A549 treated with RU486 at 1 μM for 4 hours (cell line): ENCODE data around the gene KDM1A. TPM values are rescaled to one million over a fixed set of nuclear protein-coding genes. Genes with fewer than 3 reads are reported as not detected.

ENCODE experiments used
- total RNA-seq: library from RNA; stranded (reverse); fragments of 200-300 nt; extraction: Qiagen RNA extraction; gene quantifications from 5 replicates; pipeline ENCODE4 v1.2.3, GENCODE V29; 2022; ENCODE audit warnings: low read depth

Gene KDM1A
- total RNA-seq = 80.1 to 87.4 TPM (median 83.1 TPM) in 5 replicates

DNA sequence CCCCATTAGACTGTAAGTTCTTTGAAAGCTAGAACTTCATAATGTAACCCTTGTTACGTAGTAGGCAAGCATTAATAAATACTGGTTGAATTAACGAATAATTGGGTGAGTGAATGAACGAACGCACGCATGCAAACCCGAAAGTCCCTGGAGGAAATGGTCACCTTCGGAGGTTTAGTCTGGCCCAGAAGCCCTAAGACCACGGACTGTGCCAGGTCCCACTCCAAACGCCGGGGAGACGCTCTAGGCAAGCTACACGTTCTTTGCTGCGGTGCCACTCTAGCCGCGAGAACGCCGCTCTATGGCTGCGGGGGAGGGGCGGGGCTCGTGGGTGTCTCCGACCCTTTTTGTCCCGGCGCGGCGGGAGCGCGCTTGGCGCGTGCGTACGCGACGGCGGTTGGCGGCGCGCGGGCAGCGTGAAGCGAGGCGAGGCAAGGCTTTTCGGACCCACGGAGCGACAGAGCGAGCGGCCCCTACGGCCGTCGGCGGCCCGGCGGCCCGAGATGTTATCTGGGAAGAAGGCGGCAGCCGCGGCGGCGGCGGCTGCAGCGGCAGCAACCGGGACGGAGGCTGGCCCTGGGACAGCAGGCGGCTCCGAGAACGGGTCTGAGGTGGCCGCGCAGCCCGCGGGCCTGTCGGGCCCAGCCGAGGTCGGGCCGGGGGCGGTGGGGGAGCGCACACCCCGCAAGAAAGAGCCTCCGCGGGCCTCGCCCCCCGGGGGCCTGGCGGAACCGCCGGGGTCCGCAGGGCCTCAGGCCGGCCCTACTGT lies at the start of gene KDM1A:
Gene KDM1A (plus strand): TSS at position 375 of the 769 bp plus-strand sequence. CDS start 129 bp downstream, at position 504.

DNA sequence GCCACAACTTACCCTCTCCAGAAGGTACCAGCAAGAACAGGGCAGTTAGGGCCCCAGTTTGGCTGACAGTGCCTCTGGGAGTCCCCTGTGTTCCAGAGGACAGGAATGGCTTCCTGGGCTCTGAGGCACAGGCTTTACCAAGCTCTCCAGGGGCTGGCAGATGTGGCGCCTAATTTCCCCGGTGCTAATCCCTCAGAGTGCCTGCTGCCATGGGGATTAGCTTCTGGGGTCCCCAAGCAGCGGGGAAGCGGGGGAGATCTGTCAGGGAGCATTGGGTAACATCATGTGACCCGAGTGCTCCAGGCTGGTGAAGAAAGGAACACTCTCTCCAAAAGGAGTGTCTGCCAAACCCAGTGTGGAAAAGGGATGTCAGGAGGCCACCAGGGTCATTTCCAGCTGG lies 46.5 kb upstream of the KDM1A start, which contains the start of gene LACTBL1:
Gene LACTBL1 (minus strand): TSS at position 107 of the 400 bp plus-strand sequence. CDS start 550 bp downstream, outside the sequence.

Other genes starting within 250 kb of the KDM1A start
- not detected in 5 replicates for gene LACTBL1, start 46.6 kb upstream of the KDM1A start, total RNA-seq
- not detected in 5 replicates for gene TEX46, start 3.6 kb upstream of the KDM1A start, total RNA-seq
- 17.8 to 24.4 TPM (median 22.1 TPM) in 5 replicates for gene LUZP1, start 149.4 kb downstream of the KDM1A start, total RNA-seq
- gene HTR1D, start 198.0 kb downstream of the KDM1A start, total RNA-seq = 10.8 to 12.6 TPM (median 11.8 TPM) in 5 replicates